ENCODE measurements around the gene CRB3.
"Not testable (repeated sequence)": the region's sequence is repeated elsewhere in the genome, so short reads cannot be mapped to it uniquely, and the experiment has no call there.

CRB3 gene, protein sequence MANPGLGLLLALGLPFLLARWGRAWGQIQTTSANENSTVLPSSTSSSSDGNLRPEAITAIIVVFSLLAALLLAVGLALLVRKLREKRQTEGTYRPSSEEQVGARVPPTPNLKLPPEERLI

GRCh38 chr19:6464070-6464873, at the start of gene CRB3:
TSS of gene CRB3 (plus strand) at chr19:6464271. CDS start at chr19:6464702, 431 bp downstream.
- no peak for DNase-seq (ENCODE audit: low spot score)

- no peak for DNase-seq (ENCODE audit: low spot score)
Observed at GRCh38 chr19:6414793-6415590, 49.1 kb upstream of the CRB3 start.

- DNase-seq (ENCODE audit: low spot score) = no peak
Observed at GRCh38 chr19:6415591-6416190, 48.4 kb upstream of the CRB3 start.

DNA sequence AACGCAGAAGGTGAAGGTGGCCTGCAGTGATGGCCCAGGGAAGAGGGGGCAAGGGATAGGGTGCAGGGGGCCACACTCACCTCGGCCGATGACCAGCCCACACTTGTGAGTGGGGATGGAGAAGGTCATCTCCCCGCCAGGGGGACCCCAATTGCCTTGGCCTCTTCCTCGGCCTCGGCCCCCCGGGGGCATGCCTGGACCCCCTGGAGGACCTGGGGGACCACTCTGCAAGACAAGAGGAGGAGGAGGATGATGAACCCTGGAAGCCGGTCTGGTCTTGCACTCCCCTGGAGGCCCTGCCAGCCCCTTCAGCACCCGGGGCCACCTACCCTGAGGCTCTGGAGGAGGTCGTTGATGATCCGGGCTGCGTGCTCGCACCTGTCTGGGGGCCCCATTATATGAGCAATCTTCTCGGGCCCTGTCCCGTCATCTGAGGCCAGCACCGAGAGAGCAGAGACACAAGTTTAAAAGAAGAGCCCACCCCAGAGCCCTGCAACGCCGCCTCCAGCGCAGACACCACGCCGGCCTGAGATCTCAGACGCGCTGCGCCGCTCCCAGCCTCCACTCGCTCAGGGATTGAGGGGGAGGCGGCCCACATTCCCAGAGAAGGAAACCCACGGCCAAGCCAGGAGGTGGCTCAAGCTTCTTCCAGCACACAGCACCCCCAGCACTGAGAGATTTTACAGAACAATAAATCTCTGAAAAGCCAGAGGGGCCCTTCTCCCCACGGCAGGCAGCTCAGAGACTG, 47.2 kb upstream of the CRB3 start:
- DNase-seq (ENCODE audit: low spot score) = no peak

- DNase-seq (ENCODE audit: low spot score) = no peak
Observed at GRCh38 chr19:6417713-6418561, 46.1 kb upstream of the CRB3 start.

DNA sequence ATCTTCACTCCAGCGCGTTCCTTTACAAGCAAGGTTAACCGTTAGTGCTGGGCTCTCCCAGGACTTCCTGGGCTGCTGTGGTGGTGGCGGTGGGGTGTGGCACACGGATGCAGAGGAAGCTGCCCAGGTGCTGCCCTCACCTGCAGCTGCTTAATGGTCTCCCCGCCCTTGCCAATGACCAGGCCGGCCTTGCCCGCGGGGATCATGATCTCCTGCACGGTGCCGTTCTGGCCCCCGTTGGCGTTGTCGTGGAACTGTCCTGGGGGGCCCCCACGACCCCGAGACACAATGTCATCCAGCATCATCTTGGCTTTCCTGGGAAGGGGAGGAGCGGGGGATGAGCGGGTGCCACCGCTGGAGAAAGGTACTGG, 45.5 kb upstream of the CRB3 start:
- DNase-seq (ENCODE audit: low spot score) = no peak

DNA sequence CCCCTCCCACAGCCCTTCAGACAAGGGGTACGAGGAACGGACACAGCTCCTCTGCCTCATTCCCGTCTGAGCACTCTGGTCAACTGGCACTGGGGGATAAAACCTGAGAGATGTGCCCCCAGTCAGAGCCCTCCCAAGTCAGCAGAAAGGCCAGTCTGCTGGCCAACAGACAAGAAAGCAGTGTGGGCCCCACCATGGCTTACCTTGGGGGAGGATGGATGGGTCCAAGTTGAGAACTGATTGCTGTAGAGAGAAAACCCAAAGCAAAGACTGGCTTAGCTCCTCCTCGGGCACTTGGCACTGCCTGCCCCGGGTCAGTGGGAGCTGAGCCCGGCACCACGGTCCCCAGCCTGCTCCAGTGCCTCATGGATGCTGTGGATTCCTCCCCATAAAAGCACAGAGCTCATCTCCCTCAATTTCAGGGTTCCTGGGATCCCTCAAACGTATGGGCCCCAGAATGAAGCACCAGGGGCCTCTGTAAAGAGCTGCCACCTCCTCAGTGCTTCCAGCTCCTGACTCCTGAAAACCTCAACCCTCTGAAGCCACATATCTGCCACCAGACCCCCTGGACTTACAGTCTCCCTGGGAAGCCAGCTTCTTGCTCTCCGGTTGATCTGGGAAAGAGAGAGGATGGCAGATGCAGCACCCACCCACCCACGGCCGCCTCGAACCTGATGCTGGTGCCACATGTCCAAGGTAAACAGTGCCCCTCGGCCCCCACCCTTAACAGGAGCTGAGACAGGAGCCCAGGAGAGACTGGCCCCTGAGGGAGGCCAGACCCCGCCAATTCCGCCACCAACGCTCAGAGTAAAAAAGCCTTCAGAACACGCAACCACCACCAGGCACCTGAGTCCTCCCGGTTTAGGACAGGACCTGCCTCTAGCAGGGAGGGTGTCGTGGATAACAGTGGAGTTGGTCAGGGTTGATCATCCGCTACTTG, 42.7 kb upstream of the CRB3 start:
- no peak for DNase-seq (ENCODE audit: low spot score)

DNA sequence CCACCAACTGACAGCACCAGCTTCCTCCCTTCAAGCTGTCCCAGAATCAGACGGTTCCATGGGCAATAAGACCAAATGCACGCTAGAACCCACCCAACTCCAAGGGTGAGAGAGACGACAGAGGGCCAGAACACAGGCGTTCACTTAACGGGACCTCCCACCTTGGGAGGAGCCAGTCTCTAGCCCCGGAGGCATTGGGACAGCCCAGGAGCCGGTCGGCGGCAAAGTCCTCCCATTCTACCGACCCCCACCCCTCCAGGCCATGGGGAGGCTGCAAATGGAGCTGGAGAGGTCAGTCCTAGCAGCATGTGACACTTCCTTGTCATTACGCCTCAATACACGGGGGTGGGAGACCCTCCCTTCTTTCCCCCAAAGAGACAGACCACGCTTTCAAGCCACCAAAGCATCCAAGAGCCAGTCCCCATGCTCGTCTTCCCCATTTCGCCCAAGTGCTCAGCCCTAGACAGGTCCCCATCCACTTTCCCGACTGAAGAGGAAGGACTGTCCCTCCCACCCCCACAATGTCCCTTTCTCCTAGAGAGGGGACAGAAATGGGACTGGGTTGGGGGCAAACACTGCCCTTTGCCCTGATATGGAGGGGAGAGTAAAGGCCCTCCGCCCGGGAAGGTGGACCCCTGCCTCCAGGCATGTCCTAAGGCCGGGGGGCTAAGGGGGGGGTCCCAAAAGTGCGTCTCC, 40.4 kb upstream of the CRB3 start:
- DNase-seq (ENCODE audit: low spot score) = no peak

DNA sequence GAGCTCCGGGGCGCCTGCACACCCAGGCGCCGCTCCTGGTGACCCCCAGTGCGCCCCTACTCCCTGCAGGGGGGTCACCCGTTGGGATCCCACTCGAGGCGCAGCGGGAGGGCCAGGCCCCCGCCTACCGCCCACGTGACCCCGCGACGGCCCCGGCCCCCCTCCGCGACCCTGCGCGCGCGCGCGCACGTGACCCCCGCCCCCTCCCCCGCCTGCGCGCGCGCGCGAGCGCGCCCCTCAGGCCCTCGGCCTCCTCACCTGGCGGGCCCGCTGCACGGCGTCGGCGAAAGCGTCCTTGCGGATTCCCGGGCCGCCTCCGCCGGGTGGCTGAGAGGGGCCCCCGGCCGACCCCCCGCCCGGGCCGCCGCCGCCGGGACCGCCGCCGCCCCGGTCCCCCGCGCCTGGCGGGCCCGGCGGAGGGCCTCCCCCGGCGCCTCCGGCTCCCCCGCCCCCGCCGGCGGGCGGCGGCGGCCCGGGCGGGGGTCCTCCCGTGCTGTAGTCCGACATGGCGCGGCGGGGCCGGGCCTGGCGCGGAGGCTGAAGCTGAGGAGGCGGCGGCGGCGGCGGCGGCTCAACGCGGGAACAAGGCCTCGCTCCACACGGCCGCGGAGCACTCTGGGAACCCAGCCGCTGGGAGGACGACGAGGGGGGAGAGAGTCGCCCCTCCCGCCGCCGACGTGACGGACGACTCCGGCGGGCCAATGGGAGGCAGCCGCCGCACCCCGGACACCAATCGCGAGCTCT, 39.7 kb upstream of the CRB3 start, which contains the start of gene KHSRP:
Gene KHSRP, minus strand, starts transcription at position 617 of the 744 bp plus-strand sequence. Its CDS starts 110 bp downstream, at position 507.
- no peak for DNase-seq (ENCODE audit: low spot score)

DNA sequence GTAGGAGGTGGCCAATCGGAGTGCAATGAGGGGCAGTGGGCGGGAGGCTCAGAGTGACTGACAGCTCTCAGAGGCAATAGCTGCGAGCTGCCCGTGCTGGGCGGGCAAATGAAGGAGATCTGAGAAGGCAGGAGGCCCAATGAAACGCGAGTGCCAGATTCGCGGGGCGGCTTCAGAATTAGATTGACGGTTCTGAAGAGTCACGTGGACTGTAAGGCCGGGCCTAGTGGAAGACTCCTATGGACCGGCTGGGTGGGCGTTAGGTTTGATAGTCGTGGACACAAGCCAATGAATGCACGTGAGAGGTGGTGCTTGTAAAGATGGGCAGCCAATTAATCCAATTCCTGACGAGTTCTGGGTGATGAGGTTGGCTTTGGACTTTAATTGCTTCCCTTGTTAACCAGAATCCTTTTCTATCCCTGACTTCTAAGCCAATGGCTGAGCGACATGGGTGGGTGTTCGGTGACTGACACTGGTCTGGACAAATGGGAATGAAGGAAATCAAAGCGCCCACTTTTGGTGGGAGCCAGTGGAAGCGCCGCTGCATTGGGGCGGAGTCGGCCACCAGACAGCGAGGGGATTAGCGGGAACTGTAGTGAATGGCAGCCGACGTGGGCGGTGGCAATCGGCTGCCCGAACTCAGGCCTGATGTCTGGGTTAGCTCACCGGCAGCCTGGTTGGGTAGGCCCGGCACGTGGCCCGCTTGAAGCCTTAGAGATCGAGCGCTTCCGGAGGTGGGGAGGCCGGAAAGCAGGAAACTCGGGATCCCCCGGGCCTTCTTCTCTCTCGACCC, 38.9 kb upstream of the CRB3 start:
- peak; percentile 99 for DNase-seq (ENCODE audit: low spot score)

- DNase-seq (ENCODE audit: low spot score) = no peak
Observed at GRCh38 chr19:6425732-6426620, 38.1 kb upstream of the CRB3 start.

DNA sequence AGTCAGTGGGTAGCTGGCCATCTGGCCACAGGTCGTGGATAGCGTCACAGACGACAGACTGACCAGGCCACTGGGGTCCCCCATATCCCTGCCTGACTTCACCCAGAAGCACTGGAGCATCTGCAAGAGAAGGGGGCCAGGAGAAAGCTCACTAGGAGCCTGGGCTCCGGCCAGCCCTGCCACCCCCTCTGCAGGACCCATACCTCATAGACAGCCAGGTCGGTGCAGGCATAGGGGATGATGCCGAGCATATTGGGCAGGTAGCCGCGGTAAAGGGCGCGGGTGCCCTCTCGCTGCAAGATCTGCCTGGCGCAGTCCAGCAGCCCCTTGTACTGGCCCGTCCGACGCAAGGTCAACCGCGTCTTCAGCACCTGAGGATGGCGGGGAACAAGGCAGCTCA, 36.9 kb upstream of the CRB3 start:
- no peak for DNase-seq (ENCODE audit: low spot score)

GRCh38 chr19:6428692-6429418, 35.2 kb upstream of the CRB3 start:
- DNase-seq (ENCODE audit: low spot score) = not testable (repeated sequence)

DNA sequence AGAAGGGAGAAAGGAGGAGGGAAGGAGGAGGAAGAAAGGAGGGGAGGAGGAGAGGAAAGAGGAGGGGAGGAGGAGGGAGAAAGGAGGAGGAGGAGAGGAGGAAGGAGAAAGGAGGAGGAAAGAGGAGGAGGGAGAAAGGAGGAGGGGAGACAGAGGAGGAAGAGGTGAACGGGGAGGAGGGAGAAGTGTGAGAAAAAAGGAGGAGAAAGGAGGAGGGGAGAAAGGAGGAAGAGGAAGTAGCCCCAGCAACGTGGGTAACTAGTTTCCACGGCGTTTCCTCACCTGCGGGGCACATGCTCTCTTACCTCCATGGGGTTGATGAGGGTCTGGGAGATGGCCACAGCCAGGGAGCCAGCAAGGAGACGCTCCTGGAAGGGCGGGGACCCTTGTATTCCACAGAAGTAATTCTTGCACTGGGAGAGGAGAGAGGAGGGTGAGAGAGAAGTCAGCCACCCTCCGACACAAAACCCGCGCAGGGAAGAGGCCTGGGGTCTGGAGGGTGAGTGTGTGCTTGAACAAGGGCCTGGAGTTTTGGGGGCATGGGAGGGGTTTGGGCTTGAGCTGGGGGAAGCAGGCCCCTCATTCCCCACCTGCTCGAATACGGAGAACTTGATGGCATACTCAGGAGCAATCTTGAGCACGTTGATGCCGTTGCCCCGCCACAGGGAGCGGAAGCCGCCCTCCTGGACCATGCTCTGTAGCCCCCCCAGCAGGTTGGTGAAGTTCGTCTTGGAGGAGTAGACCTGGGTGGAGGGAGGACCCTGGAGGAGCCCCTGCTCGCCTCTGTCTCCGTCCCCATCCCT, 34.5 kb upstream of the CRB3 start:
- no peak for DNase-seq (ENCODE audit: low spot score)

GRCh38 chr19:6431891-6432290, 32.2 kb upstream of the CRB3 start:
- no peak for DNase-seq (ENCODE audit: low spot score)
